HG03442 (cell line): ENCODE results near the gene B3GAT2.
"Not testable (repeated sequence)": the region's sequence is repeated elsewhere in the genome, so short reads cannot be mapped to it uniquely, and the experiment has no call there.

Source experiments
- ATAC-seq: cut with Tn5 transposase; IDR thresholded peaks from one replicate; pipeline ENCODE4 v1.9.1; 2021; ENCODE audit warnings: mild to moderate bottlenecking, moderate library complexity; ENCODE audit not compliant: unreplicated experiment

The B3GAT2 gene, protein sequence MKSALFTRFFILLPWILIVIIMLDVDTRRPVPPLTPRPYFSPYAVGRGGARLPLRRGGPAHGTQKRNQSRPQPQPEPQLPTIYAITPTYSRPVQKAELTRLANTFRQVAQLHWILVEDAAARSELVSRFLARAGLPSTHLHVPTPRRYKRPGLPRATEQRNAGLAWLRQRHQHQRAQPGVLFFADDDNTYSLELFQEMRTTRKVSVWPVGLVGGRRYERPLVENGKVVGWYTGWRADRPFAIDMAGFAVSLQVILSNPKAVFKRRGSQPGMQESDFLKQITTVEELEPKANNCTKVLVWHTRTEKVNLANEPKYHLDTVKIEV

DNA sequence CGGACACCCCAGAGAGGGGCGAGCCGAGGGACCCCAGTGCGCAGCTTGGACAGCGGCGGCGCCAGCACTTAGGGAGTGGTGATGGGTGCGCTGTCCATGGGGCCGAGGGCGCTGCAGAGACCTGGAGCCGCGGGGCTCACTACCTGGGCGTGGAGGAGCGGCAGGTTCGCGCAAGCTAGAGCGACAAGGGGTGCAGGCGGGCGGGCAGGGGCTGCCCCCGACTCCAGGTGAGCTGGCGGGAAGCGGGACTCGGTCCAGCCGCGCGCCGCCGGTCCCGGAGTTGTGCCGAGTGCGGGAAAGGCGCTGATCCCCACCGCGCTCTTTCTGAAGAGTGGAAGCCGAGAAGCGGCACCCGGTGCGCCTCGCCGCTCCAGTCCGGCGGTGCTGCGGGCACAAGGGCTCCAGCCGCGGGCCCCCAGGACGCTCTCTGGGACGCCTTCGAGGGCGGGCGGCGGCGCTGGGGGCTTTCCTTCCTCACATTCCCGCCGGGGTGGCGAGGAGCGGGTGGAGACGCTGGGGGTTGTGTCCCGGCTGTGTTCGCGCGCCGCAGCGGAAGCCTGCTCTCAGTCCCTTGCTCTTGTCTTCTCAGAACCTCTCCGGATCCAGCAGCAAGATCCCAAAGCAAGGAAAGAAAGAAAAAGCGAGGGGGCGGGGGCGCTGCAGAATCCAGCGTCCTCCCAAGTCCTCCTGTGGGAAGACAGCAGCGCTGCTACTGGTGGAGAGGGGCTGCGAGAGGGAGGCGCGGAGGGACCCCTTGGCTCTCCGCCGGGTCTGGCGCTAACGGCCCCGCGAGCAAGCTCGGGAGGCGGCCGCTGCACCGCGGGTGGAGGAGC lies at the start of gene B3GAT2:
TSS of gene B3GAT2 (minus strand) at position 610 of the 833 bp plus-strand sequence. CDS start 631 bp downstream, outside the sequence.
- peak; percentile 17 for ATAC-seq

DNA sequence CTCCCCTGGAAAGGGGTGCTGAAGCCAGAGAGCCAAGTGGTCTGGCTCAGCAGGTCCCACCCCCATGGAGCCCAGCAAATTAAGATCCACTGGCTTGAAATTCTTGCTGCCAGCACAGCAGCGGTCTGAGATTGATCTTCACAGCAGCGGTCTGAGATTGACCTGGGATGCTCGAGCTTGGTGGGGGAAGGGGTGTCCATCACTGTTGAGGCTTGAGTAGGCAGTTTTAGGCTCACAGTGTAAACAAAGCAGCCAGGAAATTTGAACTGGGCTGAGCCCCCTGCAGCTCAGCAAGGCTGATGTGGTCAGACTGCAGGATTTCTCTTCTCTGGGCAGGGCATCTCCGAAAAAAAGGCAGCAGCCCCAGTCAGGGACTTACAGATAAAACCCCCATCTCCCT lies 41.3 kb upstream of the B3GAT2 start:
- no peak for ATAC-seq

DNA sequence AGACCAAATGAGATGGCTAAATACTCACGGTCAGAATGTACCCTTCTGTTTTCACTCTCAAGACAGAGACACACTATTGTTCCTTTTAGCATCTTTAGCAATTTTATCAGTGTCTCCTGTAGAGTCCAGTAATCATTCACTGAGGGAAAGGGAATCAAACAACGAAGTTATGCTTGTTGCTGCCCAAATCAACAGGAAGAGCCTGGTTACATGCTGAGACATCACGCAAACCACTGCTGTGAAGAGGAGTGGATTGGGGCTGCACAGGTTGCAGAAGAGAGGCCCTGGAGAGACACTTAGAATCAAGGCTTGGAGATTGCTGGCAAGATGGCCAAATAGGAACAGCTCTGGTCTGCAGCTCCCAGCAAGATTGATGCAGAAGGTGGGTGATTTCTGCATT lies 40.5 kb upstream of the B3GAT2 start:
- ATAC-seq, result no peak

DNA sequence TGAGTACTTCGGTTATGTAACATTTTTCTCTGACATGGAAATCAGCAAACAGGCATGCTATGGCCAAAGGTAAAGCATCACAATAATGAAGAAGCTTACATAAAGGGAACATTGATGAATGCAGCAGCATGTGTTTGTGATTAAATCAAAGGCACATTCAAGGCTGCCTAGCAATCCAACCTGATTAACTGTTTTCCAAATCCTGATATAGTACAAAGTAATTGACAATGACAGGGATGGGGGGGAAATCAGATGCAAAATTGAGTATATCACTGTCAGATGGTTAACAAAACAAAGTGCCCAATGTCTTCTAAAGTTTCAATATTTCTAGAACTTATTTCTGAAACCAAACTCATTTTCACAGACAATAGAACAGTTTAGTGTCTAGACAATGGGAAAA lies 39.2 kb upstream of the B3GAT2 start:
- no peak for ATAC-seq

DNA sequence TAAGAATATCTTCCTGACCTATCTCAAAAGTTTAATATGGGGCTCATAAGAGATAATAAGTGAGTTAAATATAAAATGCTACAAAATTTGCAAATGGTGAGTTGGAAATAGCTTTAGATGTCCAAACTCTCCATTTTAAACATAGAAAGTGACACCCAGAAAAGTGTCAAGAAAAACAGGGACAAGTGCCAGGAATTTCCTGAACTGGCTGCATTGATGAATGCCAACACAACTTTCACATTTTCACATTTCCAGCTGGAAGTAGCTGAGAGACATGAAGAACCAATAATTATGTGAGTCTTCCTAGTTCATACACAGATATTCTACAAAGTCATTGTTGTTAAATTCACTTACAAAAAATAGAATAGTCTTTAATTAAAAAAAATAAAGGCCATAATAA lies 38.6 kb upstream of the B3GAT2 start:
- no peak for ATAC-seq

DNA sequence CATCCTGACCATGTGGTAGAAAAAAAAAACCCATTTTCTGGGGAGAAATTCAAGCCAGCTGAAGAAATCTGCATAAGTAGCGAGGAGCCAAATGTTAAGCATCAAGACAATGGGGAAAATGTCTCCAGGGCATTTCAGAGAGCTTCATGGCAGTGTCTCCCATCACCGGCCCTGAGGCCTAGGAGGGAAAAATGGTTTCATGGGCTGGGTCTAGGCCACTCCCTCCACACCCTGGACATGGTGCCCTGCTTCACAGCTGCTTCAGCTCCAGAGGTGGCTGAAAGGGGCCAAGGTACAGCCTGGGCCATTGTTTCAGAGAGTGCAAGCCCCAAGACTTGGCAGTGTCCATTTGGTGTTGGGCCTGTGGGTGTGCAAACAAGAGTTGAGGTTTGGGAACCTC lies 34.4 kb upstream of the B3GAT2 start:
- ATAC-seq, result no peak

DNA sequence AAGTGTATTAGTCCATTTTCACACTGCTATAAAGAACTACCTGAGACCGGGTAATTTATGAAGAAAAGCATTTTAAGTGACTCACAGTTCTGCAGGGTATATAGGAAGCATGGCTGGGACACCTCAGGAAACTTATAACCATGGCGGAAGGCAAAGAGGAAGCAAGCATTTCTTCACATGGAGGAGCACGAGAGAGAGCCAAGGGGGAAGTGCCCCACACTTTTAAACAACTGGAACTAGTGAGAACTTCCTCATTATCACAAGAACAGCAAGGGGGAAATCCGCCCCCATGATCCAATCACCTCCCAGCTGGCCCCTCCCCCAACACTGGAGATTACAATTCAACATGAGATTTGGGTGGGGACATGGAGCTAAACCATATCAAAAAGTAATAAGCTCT lies 28.3 kb upstream of the B3GAT2 start:
- ATAC-seq, result no peak

DNA sequence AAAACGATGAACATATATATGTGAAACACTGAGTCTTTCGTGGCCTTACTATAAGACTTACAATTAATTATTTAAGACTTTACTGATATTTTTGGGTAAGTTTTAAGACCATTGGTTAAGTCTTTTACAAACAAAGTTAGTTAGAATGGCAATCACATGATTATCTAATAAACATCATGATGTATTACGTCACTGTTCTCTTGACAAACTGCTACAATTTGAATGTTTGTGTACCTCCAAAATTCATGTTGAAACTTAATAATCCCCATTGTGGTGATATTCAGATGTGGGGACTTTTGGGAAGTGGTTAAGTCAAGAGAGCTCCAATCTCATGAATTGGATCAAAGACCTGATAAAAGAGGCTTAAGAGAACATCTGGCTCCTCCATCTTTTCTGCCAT lies 25.9 kb upstream of the B3GAT2 start:
- ATAC-seq, result no peak

DNA sequence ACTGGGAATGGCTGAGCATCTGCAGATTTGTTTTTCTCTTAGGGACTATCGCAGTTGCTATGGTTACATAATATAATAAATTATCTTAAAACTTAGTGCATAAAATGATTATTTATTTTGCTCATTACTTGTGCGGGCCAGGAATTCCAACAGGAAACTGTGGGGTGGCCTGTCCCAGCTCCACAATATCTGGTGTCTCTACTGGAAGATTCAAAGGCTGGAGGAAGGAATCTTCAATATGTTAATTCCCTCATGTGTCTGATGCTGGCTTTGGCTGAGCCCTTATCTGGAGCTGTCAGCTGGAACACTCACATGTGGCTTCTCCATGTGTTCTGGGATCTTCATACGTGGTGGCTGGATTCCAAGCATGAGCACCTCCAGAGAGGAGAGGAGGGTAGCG lies 23.9 kb upstream of the B3GAT2 start:
- ATAC-seq, result no peak

DNA sequence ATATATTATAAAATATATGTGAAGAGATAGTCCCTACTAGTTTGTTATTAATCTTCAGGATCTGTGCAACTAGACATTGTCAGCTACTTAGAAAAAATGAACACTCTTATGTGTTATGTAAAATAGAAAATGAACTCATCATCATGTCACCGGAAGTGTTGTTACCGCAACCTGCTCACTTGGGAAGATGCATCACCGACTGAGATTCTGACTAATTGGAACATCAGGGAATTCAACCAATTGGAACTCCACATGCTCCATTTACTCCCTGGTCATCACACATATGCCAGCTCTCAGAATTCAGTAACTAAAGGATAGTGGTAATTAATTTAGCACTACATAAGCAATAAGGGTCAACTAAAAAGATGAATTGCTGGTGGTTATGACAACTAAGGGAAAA lies 16.7 kb upstream of the B3GAT2 start:
- no peak for ATAC-seq

DNA sequence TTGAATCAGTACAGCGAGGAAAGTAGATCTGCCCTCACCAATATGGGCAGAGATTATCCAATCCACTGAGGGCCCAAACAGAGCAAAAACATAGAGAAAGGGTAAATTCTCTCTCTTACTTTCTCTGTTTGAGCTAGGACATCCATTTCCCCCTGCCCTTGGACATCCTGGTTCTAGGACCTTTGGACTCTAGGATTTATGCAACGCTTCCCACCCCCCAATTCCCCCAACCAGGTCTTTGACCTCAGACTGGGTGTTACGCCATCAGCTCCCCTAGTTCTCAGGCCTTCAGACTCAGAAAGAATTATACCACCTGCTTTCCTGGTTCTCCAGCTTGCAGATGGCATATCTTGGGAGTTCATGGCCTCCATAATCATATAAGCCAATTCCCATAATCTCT lies 10.2 kb upstream of the B3GAT2 start:
- no peak for ATAC-seq

DNA sequence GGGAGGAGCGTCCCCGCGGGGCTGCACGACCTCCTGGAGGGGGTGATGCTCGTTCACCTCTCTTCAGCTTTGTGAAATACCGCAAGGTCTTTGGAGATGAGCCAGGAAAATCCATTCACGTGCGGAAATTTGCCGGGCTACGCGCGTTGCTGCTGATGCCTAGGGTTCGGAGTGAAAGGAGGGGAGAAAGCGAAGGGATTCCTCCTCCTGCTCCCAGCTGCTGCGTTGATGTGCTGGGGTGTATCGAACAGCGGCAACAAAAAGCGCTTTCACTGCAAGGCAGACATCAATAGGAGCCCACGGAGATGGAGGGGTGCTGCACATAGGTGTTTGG lies 391 bp upstream of the B3GAT2 start:
- no peak for ATAC-seq

DNA sequence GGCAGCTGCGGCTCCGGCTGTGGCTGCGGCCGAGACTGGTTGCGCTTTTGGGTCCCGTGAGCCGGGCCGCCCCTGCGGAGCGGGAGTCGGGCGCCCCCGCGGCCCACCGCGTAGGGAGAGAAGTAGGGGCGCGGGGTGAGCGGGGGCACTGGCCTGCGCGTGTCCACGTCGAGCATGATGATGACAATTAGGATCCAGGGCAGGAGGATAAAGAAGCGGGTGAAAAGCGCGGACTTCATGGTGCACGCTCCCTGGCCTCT lies 739 bp downstream of the B3GAT2 start:
- no peak for ATAC-seq

DNA sequence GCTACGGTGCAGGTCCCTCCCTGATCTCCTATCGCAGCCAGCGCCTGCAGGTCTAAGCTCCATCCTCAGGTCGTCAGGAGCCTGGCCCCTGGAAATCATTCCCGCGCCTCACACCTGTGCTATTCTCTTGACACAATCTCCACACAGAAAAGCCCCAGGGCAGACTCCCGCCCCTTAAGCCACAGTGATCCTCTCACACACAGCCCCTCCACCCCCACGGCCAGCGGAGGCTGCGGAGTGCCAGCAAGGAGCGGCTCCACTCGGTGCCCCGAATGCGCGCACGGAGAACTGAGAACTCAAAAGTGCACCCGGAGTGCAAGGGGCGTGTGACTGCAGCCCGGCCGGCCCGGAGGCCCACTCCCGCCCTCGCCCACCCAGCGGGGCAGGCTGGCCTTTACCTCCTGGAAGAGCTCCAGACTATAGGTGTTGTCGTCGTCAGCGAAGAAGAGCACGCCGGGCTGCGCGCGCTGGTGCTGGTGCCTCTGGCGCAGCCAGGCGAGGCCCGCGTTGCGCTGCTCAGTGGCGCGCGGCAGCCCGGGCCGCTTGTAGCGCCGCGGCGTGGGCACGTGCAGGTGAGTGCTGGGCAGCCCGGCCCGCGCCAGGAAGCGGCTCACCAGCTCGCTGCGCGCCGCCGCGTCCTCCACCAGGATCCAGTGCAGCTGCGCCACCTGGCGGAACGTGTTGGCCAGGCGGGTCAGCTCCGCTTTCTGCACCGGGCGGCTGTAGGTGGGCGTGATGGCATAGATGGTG lies 1.2 kb downstream of the B3GAT2 start:
- ATAC-seq, result peak; percentile 92

DNA sequence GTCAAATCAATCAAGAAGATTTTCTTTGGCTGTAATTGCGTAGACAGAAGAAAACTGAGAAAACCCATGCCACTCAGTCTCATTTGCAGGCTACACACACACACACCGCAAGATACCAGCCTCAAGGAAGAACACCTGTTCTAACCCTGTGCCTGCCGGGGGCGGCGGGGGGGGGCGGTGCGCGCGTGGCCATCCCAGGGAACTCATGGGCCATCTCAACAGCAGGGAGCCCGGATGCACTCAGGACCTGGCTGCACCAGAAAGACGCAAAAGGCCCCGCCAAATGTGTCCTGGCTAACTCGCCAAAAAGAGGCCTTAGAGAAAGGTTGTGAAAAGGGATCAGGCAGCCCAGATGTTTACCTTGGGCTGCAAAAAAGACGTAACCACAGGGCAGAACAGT lies 2.1 kb downstream of the B3GAT2 start:
- no peak for ATAC-seq

DNA sequence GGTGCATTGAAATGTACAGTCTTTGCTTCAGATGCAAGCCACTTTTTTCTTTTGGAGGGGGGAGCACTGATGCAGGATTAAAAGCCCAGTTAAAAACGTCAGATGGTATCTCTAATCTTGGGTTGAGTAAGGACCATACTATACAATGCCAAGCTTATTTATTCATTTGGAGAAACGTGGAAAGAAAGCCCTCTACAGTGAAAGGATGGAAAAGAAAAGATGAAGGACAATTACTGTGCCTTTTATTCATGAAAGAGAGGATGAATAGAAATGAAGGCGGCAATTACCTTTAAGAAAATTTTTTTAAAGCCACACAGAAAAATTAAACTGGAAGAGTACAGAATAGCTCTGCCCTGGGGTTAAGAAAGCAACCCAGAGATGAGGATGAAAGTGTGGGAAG lies 2.7 kb downstream of the B3GAT2 start:
- no peak for ATAC-seq

DNA sequence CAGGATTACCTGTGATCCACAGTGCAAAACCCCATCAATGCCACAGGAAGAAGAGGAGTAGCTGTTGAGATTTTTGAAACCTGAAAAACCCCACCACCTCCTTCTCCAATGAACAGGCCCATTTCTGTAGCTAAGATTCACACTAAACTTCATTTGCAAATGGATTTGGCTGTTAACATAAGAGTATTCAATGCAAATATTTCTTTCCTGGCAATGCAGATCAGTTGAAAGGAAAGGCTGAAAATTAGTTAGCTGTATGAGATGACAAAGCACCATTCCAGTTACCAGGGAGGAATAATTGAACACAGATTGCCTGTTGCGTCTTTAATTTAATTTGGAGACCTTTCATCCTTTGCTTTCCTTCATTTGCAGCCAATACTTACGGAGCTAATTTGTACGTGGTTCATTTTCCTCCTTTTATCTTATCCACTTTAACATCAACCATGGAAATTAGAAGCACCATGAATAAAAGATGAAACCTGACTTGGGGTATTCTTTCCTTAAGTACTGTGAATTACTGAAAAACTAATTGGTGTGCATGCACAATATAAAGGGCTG lies 4.2 kb downstream of the B3GAT2 start:
- ATAC-seq, result no peak

DNA sequence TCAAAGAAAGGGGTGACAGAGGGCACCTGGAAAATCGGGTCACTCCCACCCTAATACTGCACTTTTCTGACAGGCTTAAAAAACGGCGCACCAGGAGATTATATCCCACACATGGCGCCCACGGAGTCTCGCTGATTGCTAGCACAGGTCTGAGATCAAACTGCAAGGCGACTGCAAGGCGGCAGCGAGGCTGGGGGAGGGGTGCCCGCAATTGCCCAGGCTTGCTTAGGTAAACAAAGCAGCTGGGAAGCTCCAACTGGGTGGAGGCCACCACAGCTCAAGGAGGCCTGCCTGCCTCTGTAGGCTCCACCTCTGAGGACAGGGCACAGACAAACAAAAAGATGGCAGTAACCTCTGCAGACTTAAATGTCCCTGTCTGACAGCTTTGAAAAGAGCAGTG lies 12.5 kb downstream of the B3GAT2 start:
- not testable (repeated sequence) for ATAC-seq

DNA sequence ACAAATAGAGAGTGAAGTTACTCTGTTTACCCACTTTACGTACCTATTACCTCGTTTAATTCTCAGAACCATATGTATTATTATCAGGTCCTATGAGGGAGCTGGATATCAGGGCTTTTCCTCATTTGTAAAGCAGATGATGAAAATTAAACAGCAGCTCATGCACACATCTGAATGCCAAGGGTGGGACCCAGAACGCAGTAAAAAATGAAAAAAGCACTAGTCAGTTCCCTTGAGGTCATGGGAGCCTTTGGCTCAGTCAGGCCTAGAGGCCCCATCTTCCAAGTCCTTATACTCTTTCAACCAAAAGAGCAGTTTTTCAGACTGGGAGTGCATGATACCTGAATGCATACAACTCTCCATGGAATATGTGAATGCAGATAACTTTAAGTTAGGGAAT lies 23.0 kb downstream of the B3GAT2 start:
- ATAC-seq, result no peak

DNA sequence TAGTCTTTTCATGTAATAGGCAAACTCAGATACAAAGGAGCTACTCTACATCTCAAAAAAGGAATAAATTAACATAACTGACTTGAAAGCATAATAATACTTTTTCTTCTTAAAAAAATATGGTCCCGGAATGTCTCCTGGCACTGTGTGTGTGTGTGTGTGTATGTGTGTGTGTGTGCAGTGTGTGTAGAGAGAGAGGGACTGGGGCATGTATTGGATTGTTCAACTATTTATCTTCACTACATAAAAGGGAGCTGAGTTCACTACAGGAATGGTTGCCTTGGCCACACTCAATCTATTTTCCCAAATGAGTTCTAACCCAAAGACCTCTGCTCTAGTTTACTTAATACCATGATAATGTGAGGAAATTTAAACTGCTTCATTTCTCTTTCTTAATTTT lies 51.1 kb downstream of the B3GAT2 start:
- ATAC-seq, result no peak

DNA sequence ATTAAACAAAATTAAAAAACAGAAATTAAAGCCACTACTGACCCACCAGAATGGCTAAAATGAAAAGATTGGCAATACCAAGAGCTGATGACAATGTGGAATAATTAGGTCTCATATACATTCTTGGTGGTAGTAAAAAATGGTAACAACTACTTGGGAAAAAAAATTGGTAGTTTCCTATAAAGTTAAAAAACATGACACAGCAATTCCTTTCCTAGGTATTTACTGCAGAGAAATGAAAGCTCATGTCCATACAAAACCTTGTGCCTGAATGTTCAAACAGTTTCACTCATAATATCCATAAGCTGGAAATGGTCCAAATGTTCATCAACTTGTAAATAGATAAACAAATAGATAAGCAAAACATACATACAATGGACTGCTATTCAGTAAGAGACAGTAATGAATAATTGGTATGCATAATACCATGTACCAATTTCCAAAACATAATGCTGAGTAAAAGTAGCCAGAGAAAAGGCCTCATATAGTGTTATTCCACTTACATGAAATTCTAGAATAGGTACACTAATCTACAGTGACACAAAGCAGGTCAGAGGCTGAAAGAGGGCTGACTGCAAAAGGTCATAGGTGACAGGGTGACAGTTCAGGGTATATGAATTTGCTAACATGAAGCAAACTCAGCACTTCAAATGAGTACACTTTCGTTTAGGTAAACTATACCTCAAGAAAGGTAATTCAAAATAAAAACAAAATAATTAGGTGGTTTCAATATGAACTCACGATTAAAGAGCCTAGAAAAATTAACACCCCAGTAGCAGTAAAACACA lies 53.0 kb downstream of the B3GAT2 start:
- ATAC-seq, result no peak
